ENCODE results near the gene TTLL5. TPM values are rescaled to one million over a fixed set of nuclear protein-coding genes. Genes with fewer than 3 reads are reported as not detected.
A peak's percentile ranks its signal among the peaks of the same experiment; 100 is the strongest.
"Not testable (repeated sequence)": the region's sequence is repeated elsewhere in the genome, so short reads cannot be mapped to it uniquely, and the experiment has no call there.

The TTLL5 gene
- total and polyA plus RNA-seq, 10 of the 15 experiments (the other 5 are each of a cell fraction or from before 2014, with no cell fraction given), result 3.2 to 25.9 (median 13.8) TPM

DNA sequence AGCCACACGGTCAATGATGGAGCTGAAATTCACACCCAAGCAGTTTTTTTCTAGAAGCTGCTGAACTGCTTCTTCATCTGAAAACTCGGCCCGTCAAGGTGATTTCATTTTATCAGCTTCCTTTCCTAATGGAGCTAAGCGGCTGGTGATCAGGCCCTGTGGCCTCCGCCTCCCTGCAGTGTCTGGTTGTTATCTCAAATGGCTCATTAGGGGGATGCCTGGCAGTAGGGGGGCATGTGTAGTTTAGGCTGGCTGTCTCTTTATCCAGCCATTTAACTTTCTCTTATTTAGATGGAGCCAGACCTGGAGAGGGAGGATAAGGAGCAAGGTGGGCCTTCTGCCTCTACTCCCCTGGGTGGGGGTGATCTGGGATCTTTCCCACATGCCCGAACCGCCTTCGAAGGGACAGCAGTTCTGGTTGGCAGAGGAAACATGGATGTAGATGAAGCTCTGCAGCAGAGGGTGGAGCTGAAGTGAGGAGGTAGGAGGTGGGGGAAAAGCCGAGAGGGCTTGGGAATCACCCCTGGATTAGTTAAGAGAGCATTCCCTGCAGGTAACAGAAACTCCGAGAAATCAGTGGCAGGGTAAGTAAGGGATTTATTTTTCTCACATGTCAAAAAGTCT is 256.4 kb downstream of the TTLL5 start (continued):
- TF ChIP-seq, protein P1, sequence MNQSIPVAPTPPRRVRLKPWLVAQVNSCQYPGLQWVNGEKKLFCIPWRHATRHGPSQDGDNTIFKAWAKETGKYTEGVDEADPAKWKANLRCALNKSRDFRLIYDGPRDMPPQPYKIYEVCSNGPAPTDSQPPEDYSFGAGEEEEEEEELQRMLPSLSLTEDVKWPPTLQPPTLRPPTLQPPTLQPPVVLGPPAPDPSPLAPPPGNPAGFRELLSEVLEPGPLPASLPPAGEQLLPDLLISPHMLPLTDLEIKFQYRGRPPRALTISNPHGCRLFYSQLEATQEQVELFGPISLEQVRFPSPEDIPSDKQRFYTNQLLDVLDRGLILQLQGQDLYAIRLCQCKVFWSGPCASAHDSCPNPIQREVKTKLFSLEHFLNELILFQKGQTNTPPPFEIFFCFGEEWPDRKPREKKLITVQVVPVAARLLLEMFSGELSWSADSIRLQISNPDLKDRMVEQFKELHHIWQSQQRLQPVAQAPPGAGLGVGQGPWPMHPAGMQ (IDR thresholded peaks at IDR 0.05; ENCODE audit: borderline replicate concordance), result no peak
- TF ChIP-seq NFYA (IDR thresholded peaks at IDR 0.05; ENCODE audit: borderline replicate concordance, low read depth, low read length) (no peak), MTA2 (IDR thresholded peaks at IDR 0.05; ENCODE audit: low read depth) (no peak)
- TF ChIP-seq, protein P2, sequence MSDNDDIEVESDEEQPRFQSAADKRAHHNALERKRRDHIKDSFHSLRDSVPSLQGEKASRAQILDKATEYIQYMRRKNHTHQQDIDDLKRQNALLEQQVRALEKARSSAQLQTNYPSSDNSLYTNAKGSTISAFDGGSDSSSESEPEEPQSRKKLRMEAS (IDR thresholded peaks at IDR 0.05; ENCODE audit: low read depth, low read length), result no peak

DNA sequence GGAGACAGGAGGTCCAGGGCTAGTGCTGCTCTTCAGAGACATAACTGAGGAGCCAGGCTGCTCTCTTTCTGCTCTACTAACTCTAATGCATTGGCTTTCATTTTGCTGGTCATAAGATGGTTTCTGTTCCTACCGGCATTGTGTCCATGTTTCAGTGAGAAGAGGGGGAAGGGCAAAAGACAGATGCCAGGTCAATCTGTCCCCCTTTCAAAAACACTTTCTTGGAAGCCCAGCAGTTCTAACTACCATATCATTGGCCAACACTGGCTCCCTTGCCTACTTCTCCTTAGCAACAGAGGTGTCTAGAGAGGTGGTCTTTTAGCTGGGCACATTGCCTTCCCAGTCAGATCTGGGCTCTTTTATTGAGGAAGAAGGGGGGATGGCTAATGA is 256.9 kb downstream of the TTLL5 start:
- Histone ChIP-seq H3K9ac (ENCODE audit: control insufficient read depth, insufficient read depth, low read length) (no peak overlapping the region), H3K9me3 (replicated peaks; ENCODE audit: control insufficient read depth, insufficient read depth, low read length) (no peaks in the 10 kb centered on the region), H3K79me2 (ENCODE audit: control insufficient read depth, insufficient read depth, low read length) (no peaks in the 10 kb centered on the region), H3K27ac (ENCODE audit: control insufficient read depth, insufficient read depth) (no peak overlapping the region), H3K4me3 (no peak overlapping the region), H3K27me3 (replicated peaks in 1 of 2; ENCODE audit: control insufficient read depth in 2 of 2, insufficient read depth in 2 of 2, low read length in 1 of 2) (no peaks in the 10 kb centered on the region), H2AFZ (ENCODE audit: control insufficient read depth, low read depth, low read length) (peak overlapping the region; percentile 19; the same call in 1 of the 2 replicates), H3K4me2 (ENCODE audit: control insufficient read depth, insufficient read depth) (peak overlapping the region; percentile 13), H3K4me1 (ENCODE audit: control insufficient read depth, insufficient read depth, low read length) (peaks cover 9% of the 10 kb centered on the region), H3K36me3 (ENCODE audit: control insufficient read depth in 2 of 2, insufficient read depth in 2 of 2, low read length in 1 of 2) (no peaks in the 10 kb centered on the region; a peak in 1 of 4 replicates), H4K20me1 (ENCODE audit: control insufficient read depth, insufficient read depth) (no peaks in the 10 kb centered on the region)
- no TSS peak for BruUV-seq (replicated peaks)
- FAIRE-seq, result peak; percentile 80
- CTCF ChIA-PET, result interaction anchor here (0.7 to 7.1 kb wide), 4 partner anchors 11 to 155 kb away, joined by 3 to 54 read pairs (median 8); partner anchors contain the start of gene TGFB3
- TF ChIP-seq SPI1 (IDR thresholded peaks at IDR 0.05; ENCODE audit: borderline replicate concordance, insufficient read depth, low read depth, low read length) (0 out of 2 replicates have a peak, but pooled peaks have one; percentile 3), SRF (IDR thresholded peaks at IDR 0.05; ENCODE audit: low read depth in 2 of 2, low read length in 2 of 2) (no peak), EP300 (IDR thresholded peaks at IDR 0.05; ENCODE audit: borderline replicate concordance in 1 of 2, control insufficient read depth in 1 of 2, low read depth in 2 of 2, low read length in 2 of 2) (no peak)
- SMC1A ChIA-PET (ENCODE audit: uncharacterized antibody, unreplicated experiment), result interaction anchor here (3.4 kb wide), 1 partner anchor 10 kb away, joined by 8 read pairs; no protein-coding TSS in a partner anchor
- RAD21 ChIA-PET (ENCODE audit: unreplicated experiment), result no interaction called here
- in situ Hi-C loops (cut with MboI), result no loop called here
- 6% methylated on average over 1 of the region's 1 CpG for WGBS (ENCODE audit: insufficient coverage, insufficient replicate concordance, low lambda C conversion rate, missing lambda C conversion rate)
- no peak for DNase-seq (ENCODE audit: low read depth, low spot score)
- peak; percentile 77 for ATAC-seq
- intact Hi-C loops (cut with micrococcal nuclease; ENCODE audit: unreplicated experiment), result no loop called here
- POLR2A ChIA-PET, result no interaction called here

DNA sequence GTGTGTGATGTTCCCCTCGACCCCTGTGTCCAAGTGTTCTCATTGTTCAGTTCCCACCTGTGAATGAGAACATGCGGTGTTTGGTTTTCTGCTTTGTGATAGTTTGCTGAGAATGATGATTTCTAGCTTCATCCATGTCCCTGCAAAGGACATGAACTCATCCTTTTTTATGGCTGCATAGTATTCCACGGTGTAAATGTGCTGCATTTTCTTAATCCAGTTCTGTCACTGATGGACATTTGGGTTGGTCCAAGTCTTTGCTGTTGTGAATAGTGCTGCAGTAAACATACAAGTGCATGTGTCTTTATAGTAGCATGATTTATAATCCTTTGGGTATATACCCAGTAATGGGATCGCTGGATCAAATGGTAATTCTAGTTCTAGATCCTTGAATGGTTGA is 259.4 kb downstream of the TTLL5 start:
- FAIRE-seq; intact Hi-C loops (cut with micrococcal nuclease; ENCODE audit: unreplicated experiment); H3K27me3 ChIP-seq (replicated peaks in 1 of 2; ENCODE audit: control insufficient read depth in 2 of 2, insufficient read depth in 2 of 2, low read length in 1 of 2); SMC1A ChIA-PET (ENCODE audit: uncharacterized antibody, unreplicated experiment); H3K79me2 ChIP-seq (ENCODE audit: control insufficient read depth, insufficient read depth, low read length); H3K9me3 ChIP-seq (replicated peaks; ENCODE audit: control insufficient read depth, insufficient read depth, low read length); H3K27ac ChIP-seq (ENCODE audit: control insufficient read depth, insufficient read depth); H2AFZ ChIP-seq (ENCODE audit: control insufficient read depth, low read depth, low read length); RAD21 ChIA-PET (ENCODE audit: unreplicated experiment); H3K4me1 ChIP-seq (ENCODE audit: control insufficient read depth, insufficient read depth, low read length); H3K36me3 ChIP-seq (ENCODE audit: control insufficient read depth in 2 of 2, insufficient read depth in 2 of 2, low read length in 1 of 2); DNase-seq (ENCODE audit: low read depth, low spot score); H4K20me1 ChIP-seq (ENCODE audit: control insufficient read depth, insufficient read depth); H3K4me2 ChIP-seq (ENCODE audit: control insufficient read depth, insufficient read depth); H3K4me3 ChIP-seq; POLR2A ChIA-PET; in situ Hi-C loops (cut with MboI); BruUV-seq (replicated peaks); H3K9ac ChIP-seq (ENCODE audit: control insufficient read depth, insufficient read depth, low read length); ATAC-seq: not testable (repeated sequence)
- 88% methylated on average over 4 of the region's 4 CpGs for WGBS (ENCODE audit: insufficient coverage, insufficient replicate concordance, low lambda C conversion rate, missing lambda C conversion rate)
- CTCF ChIA-PET, result interaction anchor here (7.1 kb wide), 1 partner anchor 14 kb away, joined by 54 read pairs; no protein-coding TSS in a partner anchor
